Keratinocyte (primary cell): Measurements from ENCODE around the gene FMNL3.

Experiments
- EZH2 ChIP-seq: IDR thresholded peaks from one replicate; pipeline ENCODE4 v1.6.1; 2012; ENCODE audit warnings: inconsistent platforms, mild to moderate bottlenecking, low read length, moderate library complexity
- TF ChIP-seq, protein P1 (sequence below), 3 experiments: IDR thresholded peaks in 1 of 3; conservative IDR thresholded peaks in 1 of 3; optimal IDR thresholded peaks in 1 of 3; 2 replicates in 2 of 3; 3 replicates in 1 of 3; pipeline versions ENCODE3 to v1.5.1; 2011; ENCODE audit warnings: low read length in 3 of 3, mild to moderate bottlenecking in 3 of 3, moderate library complexity in 2 of 3, control low read depth in 1 of 3, inconsistent platforms in 1 of 3; ENCODE audit not compliant: insufficient read depth in 2 of 3; ENCODE audit errors: extremely low read depth in 1 of 3

DNA sequence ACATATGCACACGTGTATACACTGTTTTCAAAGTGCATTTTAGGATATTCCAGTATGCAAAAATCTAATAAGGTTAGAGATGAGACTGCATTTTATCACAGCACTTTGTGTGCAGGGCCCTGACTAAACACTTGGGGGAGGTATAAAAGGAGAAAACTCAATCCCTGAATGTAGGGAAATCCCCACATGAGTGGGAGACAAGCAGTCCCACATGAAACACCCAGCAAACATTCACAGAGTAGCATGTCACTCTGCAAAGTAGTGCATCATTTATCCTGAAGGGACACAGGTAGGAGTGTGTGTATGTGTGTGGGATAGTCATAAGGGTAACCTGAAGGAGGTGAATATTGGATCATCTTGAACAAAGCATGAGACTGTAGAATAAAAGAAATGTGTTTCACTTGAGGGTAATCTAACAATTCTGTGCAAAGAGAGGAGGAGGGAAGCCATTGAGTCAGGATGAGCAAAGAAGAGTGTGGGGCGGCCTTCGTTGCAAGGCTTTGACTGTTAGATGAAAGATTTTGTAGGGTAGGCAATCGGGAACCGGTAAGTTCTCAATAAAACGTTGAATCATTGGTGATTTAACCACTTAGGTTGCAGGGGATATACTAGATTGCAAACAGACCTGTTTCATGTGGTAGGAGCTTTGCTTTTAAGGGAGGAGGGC lies 80.9 kb downstream of the FMNL3 start:
- TF ChIP-seq, protein P1, sequence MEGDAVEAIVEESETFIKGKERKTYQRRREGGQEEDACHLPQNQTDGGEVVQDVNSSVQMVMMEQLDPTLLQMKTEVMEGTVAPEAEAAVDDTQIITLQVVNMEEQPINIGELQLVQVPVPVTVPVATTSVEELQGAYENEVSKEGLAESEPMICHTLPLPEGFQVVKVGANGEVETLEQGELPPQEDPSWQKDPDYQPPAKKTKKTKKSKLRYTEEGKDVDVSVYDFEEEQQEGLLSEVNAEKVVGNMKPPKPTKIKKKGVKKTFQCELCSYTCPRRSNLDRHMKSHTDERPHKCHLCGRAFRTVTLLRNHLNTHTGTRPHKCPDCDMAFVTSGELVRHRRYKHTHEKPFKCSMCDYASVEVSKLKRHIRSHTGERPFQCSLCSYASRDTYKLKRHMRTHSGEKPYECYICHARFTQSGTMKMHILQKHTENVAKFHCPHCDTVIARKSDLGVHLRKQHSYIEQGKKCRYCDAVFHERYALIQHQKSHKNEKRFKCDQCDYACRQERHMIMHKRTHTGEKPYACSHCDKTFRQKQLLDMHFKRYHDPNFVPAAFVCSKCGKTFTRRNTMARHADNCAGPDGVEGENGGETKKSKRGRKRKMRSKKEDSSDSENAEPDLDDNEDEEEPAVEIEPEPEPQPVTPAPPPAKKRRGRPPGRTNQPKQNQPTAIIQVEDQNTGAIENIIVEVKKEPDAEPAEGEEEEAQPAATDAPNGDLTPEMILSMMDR (optimal IDR thresholded peaks at IDR 0.05 in 1 of 3, IDR thresholded peaks at IDR 0.05 in 1 of 3, conservative IDR thresholded peaks at IDR 0.05 in 1 of 3; ENCODE audit: extremely low read depth in 1 of 3, insufficient read depth in 2 of 3, low read length in 3 of 3) = peak in 1 of 3 experiments; percentile 33
- no peak for TF ChIP-seq EZH2
